ENCODE data around the gene LDOC1. TPM values are rescaled to one million over a fixed set of nuclear protein-coding genes. Genes with fewer than 3 reads are reported as not detected.

Gene LDOC1
- 10 to 100 TPM; 17.8 to 24.3 TPM for total RNA-seq

DNA sequence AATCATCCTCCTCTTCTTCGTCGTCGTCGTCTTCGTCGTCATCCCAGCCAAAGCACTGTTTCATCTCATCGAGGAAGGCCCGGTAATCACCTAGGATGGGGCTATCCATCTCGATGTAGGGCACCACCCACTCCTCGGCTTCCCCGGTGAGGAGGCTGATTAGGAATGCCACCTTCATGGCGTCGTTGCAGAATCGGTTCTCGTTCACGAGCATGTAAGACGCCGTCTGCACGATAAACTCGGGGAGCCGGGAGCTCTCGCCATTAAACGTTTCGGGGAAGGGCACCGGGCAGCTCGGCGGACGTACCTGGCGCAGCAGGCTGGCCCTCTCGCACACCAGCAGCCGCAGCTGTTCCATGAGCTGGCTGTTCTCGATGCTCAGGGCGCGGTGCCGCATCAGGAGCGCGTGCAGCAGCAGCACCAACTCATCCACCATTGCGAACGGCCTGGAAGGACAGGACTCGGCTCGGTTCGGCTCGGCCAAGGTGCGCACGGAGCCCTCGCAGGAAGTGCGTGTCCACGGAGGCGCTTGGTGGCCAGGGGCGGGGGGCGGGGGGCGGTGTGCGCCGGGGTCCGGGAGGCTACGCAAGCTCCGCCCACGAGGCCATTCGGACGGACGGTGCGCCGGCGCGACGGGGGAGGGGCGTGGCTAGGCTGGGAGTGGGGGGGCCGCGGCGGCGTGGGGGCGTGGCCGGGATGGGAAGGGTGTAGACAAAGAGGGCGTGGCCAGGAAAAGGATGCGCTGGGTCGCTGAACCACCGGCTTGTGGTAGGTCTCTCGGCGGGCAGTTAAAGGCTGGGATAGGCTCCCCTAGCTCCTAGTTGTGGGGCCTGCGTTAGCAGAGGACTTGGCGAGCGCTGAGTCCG is at the start of gene LDOC1:
Gene LDOC1, minus strand, starts transcription at position 544 of the 866 bp plus-strand sequence. Its CDS starts 108 bp downstream, at position 436.
- peak; percentile 67 for DNase-seq (ENCODE audit: low spot score)
- Histone ChIP-seq H3K36me3 (no peaks in the 10 kb centered on the region), H3K9me3 (no peaks in the 10 kb centered on the region), H3K4me3 (peak within 1 kb of the TSS; percentile 48 to 49), H3K4me1 (replicated peaks) (no peaks in the 10 kb centered on the region), H3K27ac (peak within 1 kb of the TSS in 1 of 2 donors; percentile 39), H3K27me3 (replicated peaks; ENCODE audit: insufficient read depth) (no peaks in the 10 kb centered on the region)
- WGBS = 5% methylated on average over 21 of the region's 83 CpGs
- TF ChIP-seq POLR2A (IDR thresholded peaks at IDR 0.05) = no peak
- TF ChIP-seq, protein P1, sequence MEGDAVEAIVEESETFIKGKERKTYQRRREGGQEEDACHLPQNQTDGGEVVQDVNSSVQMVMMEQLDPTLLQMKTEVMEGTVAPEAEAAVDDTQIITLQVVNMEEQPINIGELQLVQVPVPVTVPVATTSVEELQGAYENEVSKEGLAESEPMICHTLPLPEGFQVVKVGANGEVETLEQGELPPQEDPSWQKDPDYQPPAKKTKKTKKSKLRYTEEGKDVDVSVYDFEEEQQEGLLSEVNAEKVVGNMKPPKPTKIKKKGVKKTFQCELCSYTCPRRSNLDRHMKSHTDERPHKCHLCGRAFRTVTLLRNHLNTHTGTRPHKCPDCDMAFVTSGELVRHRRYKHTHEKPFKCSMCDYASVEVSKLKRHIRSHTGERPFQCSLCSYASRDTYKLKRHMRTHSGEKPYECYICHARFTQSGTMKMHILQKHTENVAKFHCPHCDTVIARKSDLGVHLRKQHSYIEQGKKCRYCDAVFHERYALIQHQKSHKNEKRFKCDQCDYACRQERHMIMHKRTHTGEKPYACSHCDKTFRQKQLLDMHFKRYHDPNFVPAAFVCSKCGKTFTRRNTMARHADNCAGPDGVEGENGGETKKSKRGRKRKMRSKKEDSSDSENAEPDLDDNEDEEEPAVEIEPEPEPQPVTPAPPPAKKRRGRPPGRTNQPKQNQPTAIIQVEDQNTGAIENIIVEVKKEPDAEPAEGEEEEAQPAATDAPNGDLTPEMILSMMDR (IDR thresholded peaks at IDR 0.05) = no peak
- TF ChIP-seq POLR2AphosphoS5 (IDR thresholded peaks at IDR 0.05) = no peak
- intact Hi-C loops (cut with DNase I) = no loop called here

DNA sequence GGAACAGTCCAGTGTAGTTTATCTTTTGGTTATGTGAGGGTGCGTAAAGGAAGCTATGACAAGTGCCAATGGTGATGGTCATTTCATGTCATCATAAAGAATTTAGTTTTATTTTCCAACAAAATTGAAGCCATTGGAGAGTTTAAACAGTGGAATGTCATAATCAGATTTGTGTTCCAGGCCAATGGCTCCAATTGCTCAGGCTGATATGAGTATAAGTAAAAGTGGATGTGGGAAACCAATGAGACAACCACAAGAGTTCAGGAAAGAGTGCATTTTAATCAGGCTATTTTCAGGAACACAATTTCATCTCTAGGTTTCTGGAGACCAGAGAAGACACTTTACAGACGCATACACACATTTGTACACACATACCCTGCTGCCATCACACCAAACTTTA is 44.7 kb upstream of the LDOC1 start:
- intact Hi-C loops (cut with DNase I) = no loop called here
- no peak for TF ChIP-seq POLR2A (IDR thresholded peaks at IDR 0.05)
- TF ChIP-seq, protein P1 (IDR thresholded peaks at IDR 0.05) = no peak
- TF ChIP-seq POLR2AphosphoS5 (IDR thresholded peaks at IDR 0.05) = no peak
- 88% methylated on average over 2 of the region's 2 CpGs for WGBS
- Histone ChIP-seq H3K4me3 (no peak overlapping the region), H3K36me3 (no peaks in the 10 kb centered on the region), H3K9me3 (no peaks in the 10 kb centered on the region), H3K27ac (no peak overlapping the region), H3K4me1 (replicated peaks) (no peaks in the 10 kb centered on the region), H3K27me3 (replicated peaks; ENCODE audit: insufficient read depth) (no peaks in the 10 kb centered on the region)
- DNase-seq (ENCODE audit: low spot score) = no peak

DNA sequence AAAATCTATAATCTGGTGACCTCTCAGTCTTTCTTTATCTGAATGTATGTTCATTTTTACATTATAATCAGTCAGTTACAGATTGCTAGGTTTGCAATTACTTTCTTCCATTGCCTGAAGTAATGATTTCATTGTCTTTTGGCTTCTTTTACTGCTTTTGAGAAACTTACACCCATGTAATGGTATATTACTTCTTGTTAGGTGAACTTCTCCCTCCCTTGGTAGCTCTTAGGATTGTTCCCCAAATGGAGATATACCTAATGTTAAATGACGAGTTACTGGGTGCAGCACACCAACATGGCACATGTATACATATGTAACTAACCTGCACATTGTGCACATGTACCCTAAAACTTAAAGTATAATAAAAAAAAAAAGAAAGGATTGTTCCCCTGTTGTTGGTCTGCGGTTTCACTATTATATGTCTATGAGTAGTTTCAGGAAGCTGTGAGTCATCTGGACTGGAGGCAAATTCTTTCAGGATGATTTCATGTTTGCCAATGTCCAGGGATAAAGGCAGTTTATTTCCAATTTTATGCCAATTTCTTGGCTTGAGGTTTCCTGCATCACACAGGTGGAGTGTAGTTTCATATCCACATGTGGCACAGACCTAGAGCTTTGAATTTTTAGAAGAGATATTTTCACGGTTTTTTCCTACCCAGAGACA is 43.5 kb upstream of the LDOC1 start:
- no peaks in the 10 kb centered on the region for H3K9me3 ChIP-seq
- intact Hi-C loops (cut with DNase I) = no loop called here
- no peaks in the 10 kb centered on the region for H3K36me3 ChIP-seq
- no peak for DNase-seq (ENCODE audit: low spot score)
- no peaks in the 10 kb centered on the region for H3K27me3 ChIP-seq (replicated peaks; ENCODE audit: insufficient read depth)
- 67% methylated on average over 3 of the region's 3 CpGs for WGBS
- H3K4me1 ChIP-seq (replicated peaks) = no peaks in the 10 kb centered on the region
- no peak overlapping the region for H3K27ac ChIP-seq
- TF ChIP-seq POLR2AphosphoS5 (IDR thresholded peaks at IDR 0.05) (no peak), POLR2A (IDR thresholded peaks at IDR 0.05) (no peak)
- TF ChIP-seq, protein P1 (IDR thresholded peaks at IDR 0.05) = no peak
- no peak overlapping the region for H3K4me3 ChIP-seq

DNA sequence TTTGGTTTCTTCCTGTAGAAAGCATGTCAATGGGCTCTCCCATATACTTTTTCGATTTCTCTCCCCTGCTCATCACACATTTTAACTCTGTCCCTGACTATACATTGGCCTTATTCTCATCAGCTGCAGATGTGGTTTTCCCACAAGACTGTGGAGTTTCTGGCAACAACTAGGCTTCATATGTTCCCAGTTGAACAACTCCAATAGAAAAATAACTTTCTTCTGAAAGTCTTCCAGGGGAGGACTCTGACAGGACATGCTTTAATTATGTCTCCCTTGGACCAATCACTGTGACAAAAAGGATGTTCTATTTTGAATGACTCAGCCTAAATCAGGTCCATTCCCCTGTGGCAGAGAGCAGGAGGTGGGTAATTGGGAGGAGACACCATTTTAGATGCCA is 37.3 kb upstream of the LDOC1 start:
- Histone ChIP-seq H3K4me1 (replicated peaks) (no peaks in the 10 kb centered on the region), H3K27me3 (replicated peaks; ENCODE audit: insufficient read depth) (no peaks in the 10 kb centered on the region), H3K4me3 (no peak overlapping the region), H3K36me3 (no peaks in the 10 kb centered on the region), H3K27ac (no peak overlapping the region), H3K9me3 (no peaks in the 10 kb centered on the region)
- 100% methylated on average over 1 of the region's 1 CpG for WGBS
- no peak for DNase-seq (ENCODE audit: low spot score)
- TF ChIP-seq POLR2A (IDR thresholded peaks at IDR 0.05) = no peak
- TF ChIP-seq POLR2AphosphoS5 (IDR thresholded peaks at IDR 0.05) = no peak
- TF ChIP-seq, protein P1 (IDR thresholded peaks at IDR 0.05) = no peak
- intact Hi-C loops (cut with DNase I) = no loop called here
